CD4-positive, alpha-beta T cell treated with Interleukin-4 for 4 hours (primary cell): Measurements from ENCODE around the gene DAPK2.
A peak's percentile ranks its signal among the peaks of the same experiment; 100 is the strongest.

Experiments
- DNase-seq: peaks from one replicate; pipeline ENCODE4 v3.0.0-alpha.2; 2020

The DAPK2 gene

GRCh38 chr15:64052925-64053491 lies 6.7 kb upstream of the DAPK2 start:
- no peak for DNase-seq

DNA sequence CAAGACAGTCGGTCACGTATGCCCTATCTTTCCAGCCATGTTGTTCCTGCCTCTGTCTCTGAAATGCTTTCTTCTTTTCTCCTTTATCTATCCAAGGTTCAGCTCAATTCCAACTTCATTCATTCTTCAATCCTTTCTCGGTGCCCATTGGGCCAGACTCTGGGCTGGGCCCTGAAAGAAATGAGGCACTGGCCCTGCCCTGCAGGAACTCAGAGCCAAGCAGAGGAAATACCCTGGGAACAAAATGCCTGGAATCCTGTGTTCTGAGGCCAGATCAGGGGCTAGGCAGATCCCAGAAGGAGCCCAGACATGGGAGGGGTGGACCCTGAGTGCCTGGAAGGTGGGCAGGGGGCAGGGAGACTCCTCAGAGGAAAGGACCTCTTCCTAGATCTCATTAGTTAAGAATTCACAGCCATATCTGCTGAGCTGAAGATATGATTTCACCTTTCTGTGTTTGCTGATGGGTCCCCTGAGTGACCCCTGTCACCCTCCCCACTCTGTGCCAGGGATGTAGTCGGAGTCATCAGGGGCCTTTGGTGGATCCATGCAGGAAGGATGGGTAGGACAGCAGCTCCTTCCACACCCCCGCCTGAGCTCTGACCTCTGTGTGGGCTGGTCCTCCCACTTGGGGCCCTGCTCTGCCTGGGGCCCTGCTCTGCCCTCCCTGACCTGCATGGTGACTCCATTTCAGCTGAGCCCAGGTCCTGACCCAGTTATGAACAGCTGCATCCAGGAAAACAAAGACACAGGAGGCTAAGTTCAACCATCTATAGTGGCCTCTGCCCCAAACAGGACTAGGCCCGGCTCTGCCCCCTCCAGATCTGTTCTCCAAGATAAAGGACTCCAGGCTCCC lies 5.3 kb upstream of the DAPK2 start:
- DNase-seq = no peak

DNA sequence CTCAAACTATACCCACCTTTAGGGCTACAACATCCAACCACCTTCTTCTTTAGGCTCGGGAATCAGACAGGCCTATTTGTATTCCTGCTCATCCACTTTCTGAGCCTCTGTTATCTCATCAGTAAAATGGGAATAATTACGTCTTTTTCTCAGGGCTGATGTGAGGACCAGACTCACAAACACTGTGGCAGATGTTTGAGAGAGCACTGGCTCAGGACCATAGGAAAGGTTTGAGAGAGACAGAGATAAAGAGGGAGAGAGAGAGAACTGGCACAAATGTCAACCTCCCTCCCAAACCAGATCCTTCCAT lies 4.8 kb upstream of the DAPK2 start:
- DNase-seq = no peak

DNA sequence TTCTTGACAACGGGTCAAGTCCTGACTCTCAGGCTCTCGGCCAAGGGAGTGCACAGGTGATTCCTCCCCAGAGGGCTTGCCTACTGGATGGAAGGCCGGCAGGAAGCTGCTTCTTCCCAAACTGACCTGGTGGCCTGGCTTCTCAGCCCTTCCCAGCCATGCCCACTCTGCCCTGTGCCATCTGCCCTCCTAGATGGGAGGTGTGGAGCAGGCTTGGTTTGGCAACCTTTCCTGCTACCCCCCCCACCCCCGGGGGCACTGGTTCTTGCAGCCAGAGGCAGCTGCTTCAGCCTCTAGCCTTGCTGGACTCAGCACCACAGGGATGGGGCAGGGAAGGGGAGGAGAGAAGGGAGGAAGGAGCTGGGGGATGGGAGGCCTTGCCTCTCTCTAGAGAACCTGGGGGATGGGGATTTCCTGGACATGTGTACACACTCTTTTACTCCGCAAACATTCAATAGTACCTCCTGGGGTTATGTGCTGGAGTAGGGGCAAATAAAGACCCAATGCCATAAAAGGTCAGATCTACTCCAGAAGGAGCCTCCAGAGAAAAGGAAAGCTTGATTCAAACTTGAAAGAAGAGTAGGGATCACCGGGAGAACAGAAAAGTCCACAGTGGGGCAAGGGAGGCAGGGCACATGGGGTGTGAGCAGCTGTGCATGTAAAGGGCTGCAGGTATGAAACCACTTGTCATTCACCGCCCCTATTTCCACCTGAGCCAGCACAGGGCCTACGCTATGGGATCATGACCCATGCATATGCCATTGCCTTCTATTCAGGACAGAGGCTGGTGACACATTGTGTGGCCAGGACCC lies 4.2 kb upstream of the DAPK2 start:
- DNase-seq = no peak

DNA sequence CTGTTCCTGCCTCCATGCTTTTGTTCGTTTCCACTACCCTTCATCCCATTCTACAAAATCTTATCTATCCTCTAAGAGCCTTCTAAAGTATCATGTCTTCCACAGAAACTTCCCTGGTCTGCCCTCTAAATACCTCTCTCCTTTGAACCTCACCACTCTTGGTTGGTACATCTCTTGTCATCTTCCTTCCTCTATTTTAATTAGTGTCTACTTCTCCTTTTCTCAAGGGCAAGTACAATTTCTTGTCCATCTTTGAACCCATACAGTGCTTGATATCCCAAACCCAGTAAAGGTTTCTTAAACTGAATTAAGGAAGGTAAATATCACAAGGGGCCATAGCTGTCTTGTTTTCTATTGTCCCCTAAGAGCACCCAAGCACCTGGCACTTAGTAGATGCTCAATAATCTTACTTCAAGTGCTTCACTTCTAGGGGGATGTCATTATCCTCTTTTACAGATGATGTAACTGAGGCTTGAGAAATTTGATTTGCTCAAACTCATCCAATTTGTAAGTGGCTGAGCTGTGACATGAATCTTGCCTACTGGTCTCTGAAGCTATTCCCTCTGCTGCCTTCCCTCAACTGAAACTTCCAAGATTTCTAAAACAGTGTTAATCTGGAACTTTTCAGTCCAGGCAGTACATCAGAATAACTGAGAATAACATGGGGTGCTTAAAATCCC lies 2.6 kb upstream of the DAPK2 start:
- no peak for DNase-seq

GRCh38 chr15:64045774-64046420 lies 388 bp downstream of the DAPK2 start:
- no peak for DNase-seq

DNA sequence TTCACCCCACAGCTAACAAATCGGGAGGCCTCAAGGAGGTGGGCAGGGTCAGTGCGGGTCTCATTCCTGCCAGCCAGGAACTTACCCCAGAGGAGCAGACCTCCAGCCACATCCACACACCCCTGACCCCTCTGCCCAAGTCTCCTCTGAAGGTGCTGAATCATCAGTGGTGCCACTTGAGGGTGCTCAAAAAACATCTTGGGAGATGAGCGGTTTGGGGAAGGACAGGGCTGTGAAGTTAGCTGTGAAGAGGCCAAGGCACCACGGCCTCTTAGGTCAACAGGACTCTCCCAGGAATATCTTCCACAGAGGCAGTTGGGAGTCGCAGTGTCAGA lies 1.2 kb downstream of the DAPK2 start:
- DNase-seq = no peak

GRCh38 chr15:64044300-64045100 lies 1.8 kb downstream of the DAPK2 start:
- DNase-seq = no peak

GRCh38 chr15:64038878-64039610 lies 7.2 kb downstream of the DAPK2 start:
- no peak for DNase-seq

GRCh38 chr15:64037966-64038365 lies 8.3 kb downstream of the DAPK2 start:
- DNase-seq = no peak

- DNase-seq = no peak
These were observed 9.2 kb downstream of the DAPK2 start for GRCh38 chr15:64037116-64037515.

GRCh38 chr15:64035525-64035924 lies 10.8 kb downstream of the DAPK2 start:
- DNase-seq = no peak

- no peak for DNase-seq
These were observed 11.8 kb downstream of the DAPK2 start for GRCh38 chr15:64034519-64034918.

DNA sequence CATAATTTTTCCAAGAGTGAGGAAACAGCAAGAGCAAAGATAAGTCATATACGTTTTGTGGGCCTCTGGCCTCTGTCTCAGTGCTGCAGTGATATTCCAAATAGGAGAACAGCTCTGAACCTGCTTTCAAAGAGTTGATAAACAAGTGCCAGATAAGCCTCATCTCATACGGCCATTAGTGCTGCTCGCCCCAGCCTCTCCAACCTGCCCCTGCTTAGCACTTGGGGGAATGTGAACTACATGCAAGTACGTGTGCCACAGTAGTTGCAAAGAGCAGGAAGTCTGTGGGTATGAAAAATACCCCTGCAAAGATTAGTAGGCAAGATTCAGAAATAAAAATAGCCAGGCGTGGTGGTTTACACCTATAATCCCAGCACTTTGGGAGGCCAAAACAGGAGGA lies 14.0 kb downstream of the DAPK2 start:
- DNase-seq = no peak

DNA sequence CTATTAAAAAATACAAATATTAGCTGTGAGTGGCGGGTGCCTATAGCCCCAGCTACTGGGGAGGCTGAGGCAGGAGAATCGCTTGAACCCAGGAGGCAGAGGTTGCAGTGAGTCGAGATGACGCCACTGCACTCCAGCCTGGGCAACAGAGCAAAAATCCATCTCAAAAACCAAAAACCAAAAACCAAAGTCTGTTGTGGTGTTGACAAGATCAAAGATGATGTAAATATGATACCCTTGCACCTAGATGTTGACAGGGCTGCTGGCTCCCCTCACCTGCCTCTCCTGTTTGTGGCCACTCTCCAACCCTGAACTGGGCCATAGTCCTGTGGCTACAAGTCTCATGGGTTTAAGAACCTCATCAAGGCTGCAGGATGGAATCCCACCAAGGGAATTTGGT lies 16.2 kb downstream of the DAPK2 start:
- no peak for DNase-seq

- DNase-seq = peak; percentile 10
These were observed 16.7 kb downstream of the DAPK2 start for GRCh38 chr15:64029633-64030032.

- no peak for DNase-seq
These were observed 17.2 kb downstream of the DAPK2 start for GRCh38 chr15:64029110-64029509.

GRCh38 chr15:64026591-64026990 lies 19.7 kb downstream of the DAPK2 start:
- DNase-seq = no peak

DNA sequence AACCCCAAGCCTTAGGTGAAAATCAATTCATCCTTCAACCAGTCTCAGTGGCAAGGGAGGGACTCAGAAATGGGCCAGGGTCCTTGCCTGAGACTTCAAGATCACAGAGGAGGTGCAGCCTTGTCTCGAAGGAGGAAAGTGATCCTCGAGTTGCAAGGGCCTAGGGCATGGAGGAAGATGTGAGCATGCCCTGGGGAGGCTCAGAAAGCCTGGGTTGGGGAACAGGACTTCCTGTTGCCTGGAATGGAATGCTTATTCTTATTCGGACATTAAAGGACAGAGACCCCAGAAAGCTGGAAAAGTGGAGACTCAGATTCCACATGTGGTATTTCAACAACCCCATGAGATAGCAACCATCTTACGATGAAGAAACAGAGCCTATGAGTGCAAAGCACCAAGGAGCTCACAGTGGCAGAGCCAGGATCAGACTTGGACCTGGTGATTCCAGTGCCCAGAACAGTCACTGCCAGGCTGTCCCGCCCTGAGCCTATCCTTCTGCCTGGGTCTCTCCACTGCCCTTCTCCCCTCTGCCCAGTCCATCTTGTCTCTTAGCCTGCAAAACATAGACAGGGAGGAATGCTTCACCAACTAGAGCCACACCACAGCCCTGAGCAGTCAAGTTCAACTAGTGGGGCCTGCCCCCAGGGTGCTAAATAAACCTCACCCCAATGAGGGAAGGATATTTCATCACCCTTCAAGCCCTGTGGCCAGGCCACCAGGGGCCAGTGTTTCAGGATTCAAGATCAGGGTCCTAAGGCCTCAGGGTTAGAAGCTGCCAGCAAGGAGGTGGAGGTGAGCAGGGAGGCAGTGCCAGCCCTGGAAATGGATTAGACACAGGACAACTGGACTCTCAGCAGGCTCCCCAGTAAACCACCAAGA lies 21.9 kb downstream of the DAPK2 start:
- no peak for DNase-seq

DNA sequence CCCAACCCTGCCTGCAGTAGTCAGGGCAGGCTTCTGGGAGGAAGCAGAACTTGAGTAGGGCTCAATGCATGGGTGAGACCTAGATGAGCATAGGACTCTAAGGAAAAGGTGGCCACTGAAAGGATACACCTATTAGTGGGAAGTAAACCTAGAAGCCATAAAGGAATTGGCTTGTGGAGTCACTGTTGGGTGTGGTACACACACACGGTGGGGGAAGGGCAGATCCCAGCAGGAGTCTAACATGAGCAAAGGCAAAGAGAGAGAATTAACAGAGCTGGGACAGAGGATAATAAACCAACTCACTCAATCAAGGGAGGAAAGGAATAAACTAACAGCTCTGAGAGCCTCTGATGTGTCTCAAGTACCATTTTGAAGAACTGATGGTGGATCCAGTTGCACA lies 23.1 kb downstream of the DAPK2 start:
- DNase-seq = no peak
